Measurements from ENCODE around the gene ATP2B2. TPM values are rescaled to one million over a fixed set of nuclear protein-coding genes. Genes with fewer than 3 reads are reported as not detected.

ATP2B2 gene
- total and polyA plus RNA-seq, 2 donors from 2014 or later = 0.19 to 0.22 TPM

- H3K9ac ChIP-seq (ENCODE audit: low read length in 3 of 3) = no peak overlapping the region
- peak in 1 of 5 donors; percentile 57 for DNase-seq
- intact Hi-C loops (cut with DNase I) = no loop called here
These were observed 93.6 kb downstream of the ATP2B2 start for GRCh38 chr3:10411598-10412332.

GRCh38 chr3:10410383-10411002, 94.9 kb downstream of the ATP2B2 start:
- Histone ChIP-seq H3K9me3 (ENCODE audit: control insufficient read depth in 2 of 3, insufficient read depth in 1 of 3, low read length in 3 of 3) (no peaks in the 10 kb centered on the region), H3K27ac (ENCODE audit: low read depth in 2 of 2, low read length in 2 of 2) (no peak overlapping the region), H3K4me1 (ENCODE audit: control insufficient read depth in 2 of 3, insufficient read depth in 2 of 3, low read depth in 1 of 3, low read length in 3 of 3) (no peaks in the 10 kb centered on the region), H3K9ac (ENCODE audit: low read length in 3 of 3) (no peak overlapping the region), H3K36me3 (ENCODE audit: control insufficient read depth in 2 of 3, insufficient read depth in 3 of 3, low read length in 3 of 3) (no peaks in the 10 kb centered on the region), H3K4me3 (ENCODE audit: low read length in 3 of 3) (no peak overlapping the region), H3K27me3 (ENCODE audit: control insufficient read depth, insufficient read depth, low read length) (no peaks in the 10 kb centered on the region)
- DNase-seq (no peak), FAIRE-seq (no peak)
- TF ChIP-seq, protein P1, sequence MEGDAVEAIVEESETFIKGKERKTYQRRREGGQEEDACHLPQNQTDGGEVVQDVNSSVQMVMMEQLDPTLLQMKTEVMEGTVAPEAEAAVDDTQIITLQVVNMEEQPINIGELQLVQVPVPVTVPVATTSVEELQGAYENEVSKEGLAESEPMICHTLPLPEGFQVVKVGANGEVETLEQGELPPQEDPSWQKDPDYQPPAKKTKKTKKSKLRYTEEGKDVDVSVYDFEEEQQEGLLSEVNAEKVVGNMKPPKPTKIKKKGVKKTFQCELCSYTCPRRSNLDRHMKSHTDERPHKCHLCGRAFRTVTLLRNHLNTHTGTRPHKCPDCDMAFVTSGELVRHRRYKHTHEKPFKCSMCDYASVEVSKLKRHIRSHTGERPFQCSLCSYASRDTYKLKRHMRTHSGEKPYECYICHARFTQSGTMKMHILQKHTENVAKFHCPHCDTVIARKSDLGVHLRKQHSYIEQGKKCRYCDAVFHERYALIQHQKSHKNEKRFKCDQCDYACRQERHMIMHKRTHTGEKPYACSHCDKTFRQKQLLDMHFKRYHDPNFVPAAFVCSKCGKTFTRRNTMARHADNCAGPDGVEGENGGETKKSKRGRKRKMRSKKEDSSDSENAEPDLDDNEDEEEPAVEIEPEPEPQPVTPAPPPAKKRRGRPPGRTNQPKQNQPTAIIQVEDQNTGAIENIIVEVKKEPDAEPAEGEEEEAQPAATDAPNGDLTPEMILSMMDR (IDR thresholded peaks at IDR 0.05; ENCODE audit: borderline replicate concordance, extremely low read depth, insufficient read depth) = no peak
- intact Hi-C loops (cut with DNase I) = no loop called here

More at GRCh38 chr3:10411598-10412332, 93.6 kb downstream of the ATP2B2 start:
- Histone ChIP-seq H3K4me1 (ENCODE audit: control insufficient read depth in 2 of 3, insufficient read depth in 2 of 3, low read depth in 1 of 3, low read length in 3 of 3) (no peaks in the 10 kb centered on the region), H3K27me3 (ENCODE audit: control insufficient read depth, insufficient read depth, low read length) (no peaks in the 10 kb centered on the region), H3K36me3 (ENCODE audit: control insufficient read depth in 2 of 3, insufficient read depth in 3 of 3, low read length in 3 of 3) (no peaks in the 10 kb centered on the region), H3K27ac (ENCODE audit: low read depth in 2 of 2, low read length in 2 of 2) (no peak overlapping the region), H3K9me3 (ENCODE audit: control insufficient read depth in 2 of 3, insufficient read depth in 1 of 3, low read length in 3 of 3) (no peaks in the 10 kb centered on the region), H3K4me3 (ENCODE audit: low read length in 3 of 3) (no peak overlapping the region)
- TF ChIP-seq, protein P1 (IDR thresholded peaks at IDR 0.05; ENCODE audit: borderline replicate concordance, extremely low read depth, insufficient read depth) = no peak
- FAIRE-seq = no peak

- Histone ChIP-seq H3K27me3 (ENCODE audit: control insufficient read depth, insufficient read depth, low read length) (no peaks in the 10 kb centered on the region), H3K9me3 (ENCODE audit: control insufficient read depth in 2 of 3, insufficient read depth in 1 of 3, low read length in 3 of 3) (no peaks in the 10 kb centered on the region), H3K27ac (ENCODE audit: low read depth in 2 of 2, low read length in 2 of 2) (no peak overlapping the region), H3K9ac (ENCODE audit: low read length in 3 of 3) (no peak overlapping the region), H3K4me1 (ENCODE audit: control insufficient read depth in 2 of 3, insufficient read depth in 2 of 3, low read depth in 1 of 3, low read length in 3 of 3) (no peaks in the 10 kb centered on the region), H3K4me3 (ENCODE audit: low read length in 3 of 3) (no peak overlapping the region), H3K36me3 (ENCODE audit: control insufficient read depth in 2 of 3, insufficient read depth in 3 of 3, low read length in 3 of 3) (no peaks in the 10 kb centered on the region)
- intact Hi-C loops (cut with DNase I) = no loop called here
- DNase-seq (no peak), FAIRE-seq (no peak)
- TF ChIP-seq, protein P1 (IDR thresholded peaks at IDR 0.05; ENCODE audit: borderline replicate concordance, extremely low read depth, insufficient read depth) = no peak
These were observed 96.7 kb downstream of the ATP2B2 start for GRCh38 chr3:10408680-10409079.

All from kidney (tissue), 14 donors.